WI38 (cell line): ENCODE data around the gene PHACTR3.
"Not testable (repeated sequence)": the region's sequence is repeated elsewhere in the genome, so short reads cannot be mapped to it uniquely, and the experiment has no call there.

Source experiments
- H3K4me3 ChIP-seq: 2 replicates; pipeline ENCODE4 v1.5.1; 2011; ENCODE audit warnings: low read depth, mild to moderate bottlenecking, control low read depth, low read length
- CTCF ChIP-seq: IDR thresholded peaks from 2 replicates; pipeline ENCODE4 v1.5.1; 2012; ENCODE audit warnings: low read depth, mild to moderate bottlenecking, control low read depth, low read length

The PHACTR3 gene

DNA sequence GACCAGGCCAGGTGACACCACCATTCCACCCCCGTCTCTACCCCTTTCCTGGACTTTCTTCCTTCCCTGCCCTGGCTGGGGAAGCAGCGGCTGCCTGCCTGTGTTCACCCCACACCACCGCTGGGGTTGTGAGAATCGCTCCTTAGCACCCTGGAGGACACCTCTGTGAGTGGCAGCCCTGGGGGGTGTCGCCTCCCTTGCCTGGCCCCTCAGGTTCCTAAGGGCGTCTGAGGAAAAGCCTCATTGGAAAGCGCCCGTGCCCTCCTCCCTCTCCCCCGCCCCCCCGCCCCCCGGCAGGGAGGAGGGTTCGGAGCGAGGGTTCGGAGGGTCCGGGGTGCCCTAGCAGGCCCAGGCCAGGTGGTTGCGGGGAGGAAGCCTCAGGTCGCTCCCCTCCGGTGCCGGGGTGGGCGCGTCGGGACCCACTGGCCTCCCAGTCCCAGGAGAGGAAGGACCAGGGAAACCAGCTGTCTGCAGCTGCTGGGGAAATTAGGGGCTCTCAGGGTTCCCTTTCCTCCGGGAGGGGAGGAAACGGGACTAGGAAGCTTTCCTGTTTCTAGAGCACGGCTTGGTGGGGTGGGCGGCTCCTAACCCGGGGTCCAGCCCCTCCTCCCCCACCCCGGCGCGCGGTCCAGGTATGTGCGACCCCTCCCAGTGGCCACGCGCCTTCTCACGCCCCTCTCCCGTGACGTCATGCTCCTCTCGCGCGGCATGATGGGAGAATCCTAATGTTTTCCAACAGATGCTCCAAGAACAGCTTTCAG is at the start of gene PHACTR3:
Gene PHACTR3, plus strand, starts transcription at position 760 of the 761 bp plus-strand sequence. CDS start 475 bp downstream, outside the sequence.
- H3K4me3 ChIP-seq = no peak within 1 kb of the TSS
- TF ChIP-seq CTCF = no peak

GRCh38 chr20:59557733-59558529 is 46.4 kb upstream of the PHACTR3 start:
- H3K4me3 ChIP-seq = not testable (repeated sequence)

GRCh38 chr20:59559024-59559817 is 45.1 kb upstream of the PHACTR3 start:
- TF ChIP-seq CTCF = no peak
- no peak overlapping the region for H3K4me3 ChIP-seq

GRCh38 chr20:59559863-59560262 is 44.5 kb upstream of the PHACTR3 start:
- TF ChIP-seq CTCF = no peak
- H3K4me3 ChIP-seq = no peak overlapping the region

- H3K4me3 ChIP-seq = no peak overlapping the region
- peak; percentile 17; the same call in 1 of the 2 replicates for TF ChIP-seq CTCF
Observed at GRCh38 chr20:59560588-59561227, 43.6 kb upstream of the PHACTR3 start.

GRCh38 chr20:59561228-59561605 is 43.1 kb upstream of the PHACTR3 start:
- H3K4me3 ChIP-seq = no peak overlapping the region
- TF ChIP-seq CTCF = no peak

- TF ChIP-seq CTCF = no peak
- H3K4me3 ChIP-seq = no peak overlapping the region
Observed at GRCh38 chr20:59561614-59562277, 42.6 kb upstream of the PHACTR3 start.
